ENCODE results near the gene TPK1.
"Not testable (repeated sequence)": the region's sequence is repeated elsewhere in the genome, so short reads cannot be mapped to it uniquely, and the experiment has no call there.

Gene TPK1

DNA sequence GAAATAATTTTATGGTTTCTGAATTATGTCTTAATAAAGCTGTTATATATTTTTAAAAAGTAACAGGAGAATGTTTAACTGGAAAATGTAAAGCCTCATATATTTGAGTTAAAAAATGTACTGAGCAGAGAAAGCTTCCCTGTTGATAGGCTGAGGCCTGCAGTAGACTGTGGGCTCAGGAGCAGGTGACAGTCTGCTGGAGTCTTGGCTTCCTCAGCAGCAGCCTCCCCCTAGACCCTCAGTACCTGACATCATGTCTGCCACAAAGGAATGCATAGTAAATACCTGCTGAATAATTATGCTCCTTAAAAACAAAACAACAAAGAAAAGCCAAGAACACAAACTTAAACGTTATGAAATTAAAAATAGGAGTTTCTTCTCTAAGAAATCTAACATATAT is 358.5 kb downstream of the TPK1 start:
- DNase-seq (ENCODE audit: low read depth, low spot score) = no peak

DNA sequence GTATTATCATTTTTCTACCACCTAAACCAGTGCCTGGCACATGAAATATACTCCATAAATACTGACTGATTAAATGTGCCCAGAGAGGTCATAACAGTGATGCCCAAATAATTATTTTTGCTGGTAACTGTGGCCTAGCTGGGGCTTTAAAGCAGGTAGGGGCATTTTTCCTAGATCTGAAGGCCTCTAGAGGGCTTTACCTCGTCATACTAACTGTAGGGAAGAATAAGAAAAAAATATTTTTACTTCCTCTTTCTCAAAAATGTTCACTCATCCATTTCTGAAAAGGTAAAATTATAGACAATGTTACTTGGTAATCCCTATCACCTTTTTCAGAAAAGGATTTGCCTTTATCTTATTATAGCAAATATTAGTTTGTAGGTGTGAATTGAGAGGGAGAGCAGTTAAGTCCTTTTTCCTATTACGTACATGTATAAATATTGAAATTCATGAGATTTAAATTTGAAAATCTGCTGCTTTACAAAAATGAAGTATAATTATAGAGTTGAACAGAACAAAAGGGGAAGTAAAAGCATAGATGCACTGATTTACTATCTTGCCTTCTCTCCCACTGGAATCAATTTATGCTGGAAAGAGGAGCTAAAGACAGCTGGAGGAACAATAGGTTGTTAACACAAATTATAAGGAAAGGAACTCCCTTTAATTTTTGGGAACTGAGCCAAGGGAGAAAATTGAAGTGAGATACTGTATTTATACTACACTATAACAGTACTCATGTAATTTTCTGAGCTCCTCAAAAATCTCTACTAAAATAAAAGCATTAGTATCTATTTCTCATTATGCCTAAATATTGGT is 360.8 kb downstream of the TPK1 start:
- no peak for DNase-seq (ENCODE audit: low read depth, low spot score)

DNA sequence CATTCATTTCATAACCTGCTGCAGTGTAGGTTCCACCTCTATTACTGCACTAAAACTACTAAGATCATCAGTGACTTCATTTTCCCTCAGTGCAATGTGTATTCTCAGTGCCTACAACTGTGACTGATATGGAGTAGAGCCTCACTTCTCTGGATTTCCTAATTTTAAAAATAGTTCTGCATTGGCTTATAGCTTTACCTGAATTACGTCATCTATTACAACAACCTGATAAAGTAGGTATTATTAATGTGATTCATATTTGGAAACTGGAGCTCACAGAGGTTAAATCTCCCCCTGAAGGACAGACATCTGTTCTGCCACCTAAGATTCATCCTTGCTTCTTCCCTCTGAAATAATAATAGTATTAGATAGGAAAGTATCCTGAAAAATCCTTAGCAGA is 361.5 kb downstream of the TPK1 start:
- no peak for DNase-seq (ENCODE audit: low read depth, low spot score)

GRCh38 chr7:144473908-144474307 is 361.9 kb downstream of the TPK1 start:
- DNase-seq (ENCODE audit: low read depth, low spot score) = no peak

DNA sequence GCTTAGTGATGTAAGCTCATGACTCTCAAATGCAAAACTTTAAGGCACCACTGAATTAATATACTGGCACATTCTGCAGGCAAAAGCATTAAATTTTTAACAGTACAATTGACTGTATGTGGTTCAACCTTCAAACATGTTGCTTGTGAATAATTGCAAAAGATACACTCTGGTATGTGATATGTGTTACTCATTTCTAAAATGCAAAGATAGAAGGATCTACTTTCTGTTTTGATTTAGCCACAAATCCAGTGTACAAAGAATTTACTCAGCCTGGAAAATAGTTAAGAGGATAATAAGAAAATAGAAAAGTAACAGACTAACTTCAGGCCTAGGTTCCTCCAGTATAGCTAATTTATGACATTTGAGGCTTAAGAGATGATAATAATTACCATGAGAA is 365.8 kb downstream of the TPK1 start:
- no peak for DNase-seq (ENCODE audit: low read depth, low spot score)

DNA sequence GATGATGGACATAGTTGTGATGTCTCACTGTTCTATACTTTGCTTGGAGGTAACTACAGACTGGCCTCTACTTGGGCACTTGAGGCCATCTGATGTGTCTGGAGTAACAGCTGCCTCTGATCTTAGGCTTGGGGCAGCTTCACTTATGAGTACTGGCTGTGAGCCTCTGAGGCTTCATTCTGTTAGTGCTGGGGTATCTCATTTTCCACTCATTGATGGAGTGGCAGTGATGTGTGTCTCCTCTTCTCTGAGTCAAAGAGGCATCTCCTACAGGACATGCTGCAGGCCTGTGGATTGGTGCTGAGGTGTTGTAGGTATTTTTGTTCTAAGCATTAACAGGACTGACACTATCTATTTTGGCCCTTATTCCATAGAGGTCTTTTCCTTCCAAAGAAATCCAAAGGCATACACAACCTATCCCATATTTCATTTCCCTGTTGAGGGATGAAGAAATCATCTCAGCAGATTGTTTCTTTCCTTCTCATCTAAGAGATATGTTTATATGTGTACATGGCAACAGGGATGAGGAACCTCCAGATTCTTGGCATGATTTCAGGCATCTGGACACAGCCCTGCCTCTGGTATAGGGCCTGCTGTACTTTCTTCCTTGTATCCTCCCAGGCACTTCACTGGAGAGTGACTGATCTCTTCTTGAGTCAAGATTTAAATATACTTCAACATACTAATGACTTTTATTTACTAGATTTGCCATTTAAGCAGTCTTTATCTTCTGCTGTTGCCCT is 366.7 kb downstream of the TPK1 start:
- DNase-seq (ENCODE audit: low read depth, low spot score) = no peak

- DNase-seq (ENCODE audit: low read depth, low spot score) = no peak
Observed at GRCh38 chr7:144459635-144460034, 376.2 kb downstream of the TPK1 start.

GRCh38 chr7:144455040-144455404 is 380.8 kb downstream of the TPK1 start:
- no peak for DNase-seq (ENCODE audit: low read depth, low spot score)

GRCh38 chr7:144454256-144455039 is 381.4 kb downstream of the TPK1 start:
- DNase-seq (ENCODE audit: low read depth, low spot score) = no peak

- no peak for DNase-seq (ENCODE audit: low read depth, low spot score)
Observed at GRCh38 chr7:144452064-144452463, 383.8 kb downstream of the TPK1 start.

GRCh38 chr7:144445590-144445989 is 390.3 kb downstream of the TPK1 start:
- no peak for DNase-seq (ENCODE audit: low read depth, low spot score)

GRCh38 chr7:144439717-144440205 is 396.1 kb downstream of the TPK1 start:
- DNase-seq (ENCODE audit: low read depth, low spot score) = no peak

DNA sequence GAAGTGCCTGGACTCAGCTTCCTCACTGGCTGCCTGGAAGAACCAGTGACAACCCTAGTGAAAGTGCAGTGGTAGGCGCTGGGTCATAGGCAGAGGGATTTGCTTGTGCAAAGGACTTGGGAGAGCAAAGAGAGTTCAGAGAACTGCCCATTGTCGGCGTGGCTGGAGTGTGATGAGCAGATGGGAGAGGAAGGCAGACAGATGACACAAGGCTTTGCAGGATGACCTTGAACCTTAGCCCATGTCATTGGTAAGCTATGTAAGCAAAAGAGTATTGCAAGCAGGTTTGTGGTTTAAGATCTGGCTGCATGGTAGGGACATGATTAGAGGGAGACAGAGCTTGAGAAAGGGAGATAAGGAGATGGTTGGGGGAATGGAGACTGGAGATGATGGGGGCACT is 397.1 kb downstream of the TPK1 start:
- DNase-seq (ENCODE audit: low read depth, low spot score) = no peak

- DNase-seq (ENCODE audit: low read depth, low spot score) = no peak
Observed at GRCh38 chr7:144437370-144438191, 398.3 kb downstream of the TPK1 start.

- no peak for DNase-seq (ENCODE audit: low read depth, low spot score)
Observed at GRCh38 chr7:144436500-144436899, 399.4 kb downstream of the TPK1 start.

DNA sequence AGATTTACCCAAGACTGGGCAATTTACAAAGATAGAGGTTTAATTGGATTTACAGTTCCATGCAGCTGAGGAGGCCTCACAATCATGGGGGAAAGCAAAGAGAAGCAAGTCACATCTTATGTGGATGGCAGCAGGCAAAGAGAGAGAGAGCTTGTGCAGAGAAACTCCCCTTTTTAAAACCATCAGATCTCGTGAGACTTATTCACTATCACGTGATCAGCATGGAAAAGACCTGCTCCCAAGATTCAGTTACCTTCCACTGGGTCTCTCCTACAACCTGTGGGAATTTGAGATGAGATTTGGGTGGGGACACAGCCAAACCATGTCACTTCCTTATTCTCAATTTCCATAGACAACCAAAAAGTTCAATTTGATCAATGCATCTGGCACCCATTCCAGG is 407.4 kb downstream of the TPK1 start:
- no peak for DNase-seq (ENCODE audit: low read depth, low spot score)

- not testable (repeated sequence) for DNase-seq (ENCODE audit: low read depth, low spot score)
Observed at GRCh38 chr7:144427539-144427938, 408.3 kb downstream of the TPK1 start.

DNA sequence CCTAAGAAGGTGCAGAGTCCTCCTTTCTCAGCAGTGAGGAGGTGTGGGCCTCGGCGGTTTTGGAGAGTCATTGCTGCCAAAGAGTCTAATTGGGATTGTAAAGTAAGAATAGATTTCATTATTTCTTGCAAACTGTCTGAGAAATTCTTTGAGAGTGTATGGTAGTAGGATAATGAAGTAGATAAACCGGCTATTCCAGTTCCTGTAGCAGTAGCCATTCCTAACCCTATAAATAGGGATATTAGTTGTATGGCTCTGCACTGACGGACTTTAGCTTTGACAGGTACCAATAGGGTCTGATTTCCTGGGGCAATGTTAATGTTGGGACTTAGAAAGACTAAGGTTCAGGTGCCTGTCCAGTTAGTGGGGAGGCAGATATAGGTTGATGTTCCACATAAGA is 416.9 kb downstream of the TPK1 start:
- not testable (repeated sequence) for DNase-seq (ENCODE audit: low read depth, low spot score)

DNA sequence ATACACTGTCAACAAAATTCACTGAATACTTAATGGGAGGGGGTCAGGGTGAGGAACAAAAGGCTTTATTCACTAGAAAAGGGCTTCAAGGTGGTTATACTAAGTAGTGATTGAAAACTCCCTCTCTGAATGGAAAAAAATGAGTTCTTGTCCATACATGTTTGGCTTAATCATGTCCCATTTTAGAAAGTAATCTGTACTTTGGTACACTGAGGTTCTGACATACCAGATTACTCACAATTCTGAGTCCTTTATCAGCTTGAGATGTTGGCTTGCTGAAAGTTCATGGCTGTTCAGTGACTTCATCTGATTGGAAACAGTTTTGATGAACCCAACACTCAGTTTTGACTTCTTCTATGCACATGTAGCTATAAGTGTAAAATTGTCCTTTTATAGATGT is 419.5 kb downstream of the TPK1 start:
- no peak for DNase-seq (ENCODE audit: low read depth, low spot score)

DNA sequence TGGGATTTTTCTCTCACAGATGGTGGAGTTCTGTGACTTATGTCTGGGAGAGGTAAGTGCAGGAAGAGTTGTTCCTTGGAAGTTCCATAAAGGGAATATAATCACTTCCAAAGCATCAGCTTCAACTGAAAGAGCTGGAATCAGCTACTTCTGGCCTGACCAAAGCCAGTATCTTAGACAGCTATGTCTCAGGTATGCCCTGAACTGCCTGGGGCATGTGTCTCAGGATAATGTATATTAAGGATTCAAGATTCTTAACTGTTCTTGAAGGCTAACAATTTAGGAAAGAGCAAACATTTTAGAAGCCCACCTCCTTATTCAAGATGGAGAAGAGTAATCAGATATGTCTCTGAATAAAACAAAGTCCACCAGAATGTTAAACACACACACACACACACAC is 420.0 kb downstream of the TPK1 start:
- DNase-seq (ENCODE audit: low read depth, low spot score) = no peak

DNA sequence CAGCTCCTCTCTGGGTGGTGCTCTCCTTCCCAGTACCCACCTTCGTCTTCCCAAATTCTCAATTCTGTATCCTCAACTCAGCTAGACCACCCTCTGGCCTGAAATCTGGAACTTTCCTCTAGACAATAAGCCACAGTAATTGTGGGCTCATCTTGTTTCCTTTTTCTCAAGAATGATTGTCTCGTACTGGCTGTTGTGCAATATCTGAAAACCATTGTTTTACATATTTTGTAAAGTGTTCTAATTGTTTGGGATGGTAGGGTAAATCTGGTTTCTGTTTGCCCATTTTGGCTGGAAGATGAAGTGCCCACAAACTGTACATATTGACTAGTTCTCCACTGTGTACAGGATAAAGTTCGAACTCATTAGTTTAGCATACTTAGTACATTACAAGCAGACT is 421.0 kb downstream of the TPK1 start:
- DNase-seq (ENCODE audit: low read depth, low spot score) = no peak

All from brain pericyte (primary cell).